GM15510 (cell line): ENCODE measurements around the gene TFCP2L1.

Experiments
- POLR2A ChIP-seq: IDR thresholded peaks from 3 replicates; pipeline ENCODE4 v1.6.1; 2011; ENCODE audit warnings: borderline replicate concordance; ENCODE audit not compliant: insufficient read length; ENCODE audit errors: extremely low read depth

The TFCP2L1 gene

DNA sequence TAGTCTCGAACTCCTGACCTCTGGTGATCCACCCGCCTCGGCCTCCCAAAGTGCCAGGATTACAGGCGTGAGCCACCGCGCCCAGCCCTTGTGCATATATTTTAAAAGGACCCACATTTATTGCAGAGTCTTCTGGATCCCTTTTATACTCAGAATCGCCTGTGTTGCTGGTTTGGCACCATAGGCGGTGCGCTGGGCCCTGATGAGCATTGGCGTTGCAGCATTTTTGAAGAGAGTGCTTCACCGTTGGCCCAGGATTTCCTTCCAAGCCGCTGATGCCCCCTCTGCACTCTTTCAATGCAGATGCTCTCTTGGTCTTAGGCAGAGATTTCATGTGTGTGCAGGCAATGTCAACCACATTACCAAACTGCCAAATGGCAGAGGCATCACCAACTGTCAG is 13.5 kb upstream of the TFCP2L1 start:
- no peak for TF ChIP-seq POLR2A

DNA sequence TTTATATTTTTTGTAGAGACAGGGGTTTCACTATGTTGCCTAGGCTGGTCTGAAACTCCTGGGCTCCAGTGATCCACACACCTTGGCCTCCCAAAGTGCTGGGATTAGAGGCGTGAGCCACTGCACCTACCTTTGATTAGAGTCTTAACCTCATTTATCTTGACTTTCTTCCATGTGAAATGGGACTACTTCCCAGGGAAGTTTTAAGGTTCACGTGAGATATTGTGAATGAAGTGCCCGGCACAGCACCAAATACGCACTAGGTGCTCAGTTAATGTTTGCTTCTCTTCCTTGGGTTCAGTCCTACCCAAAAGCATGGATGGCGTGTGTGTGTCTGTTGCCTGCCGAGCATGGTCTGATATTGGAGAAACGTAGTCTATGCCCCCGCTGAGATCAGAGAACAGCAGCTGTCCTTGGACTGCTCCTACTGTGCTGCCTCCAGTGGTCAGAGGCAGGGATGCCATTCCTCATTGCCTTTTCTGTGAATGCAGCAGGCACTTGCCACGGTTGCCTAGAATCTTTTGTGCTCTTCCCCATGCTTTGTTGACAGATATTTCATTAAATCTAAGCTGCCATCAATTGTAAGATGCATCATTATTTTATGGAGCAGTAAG is 12.3 kb upstream of the TFCP2L1 start:
- no peak for TF ChIP-seq POLR2A

DNA sequence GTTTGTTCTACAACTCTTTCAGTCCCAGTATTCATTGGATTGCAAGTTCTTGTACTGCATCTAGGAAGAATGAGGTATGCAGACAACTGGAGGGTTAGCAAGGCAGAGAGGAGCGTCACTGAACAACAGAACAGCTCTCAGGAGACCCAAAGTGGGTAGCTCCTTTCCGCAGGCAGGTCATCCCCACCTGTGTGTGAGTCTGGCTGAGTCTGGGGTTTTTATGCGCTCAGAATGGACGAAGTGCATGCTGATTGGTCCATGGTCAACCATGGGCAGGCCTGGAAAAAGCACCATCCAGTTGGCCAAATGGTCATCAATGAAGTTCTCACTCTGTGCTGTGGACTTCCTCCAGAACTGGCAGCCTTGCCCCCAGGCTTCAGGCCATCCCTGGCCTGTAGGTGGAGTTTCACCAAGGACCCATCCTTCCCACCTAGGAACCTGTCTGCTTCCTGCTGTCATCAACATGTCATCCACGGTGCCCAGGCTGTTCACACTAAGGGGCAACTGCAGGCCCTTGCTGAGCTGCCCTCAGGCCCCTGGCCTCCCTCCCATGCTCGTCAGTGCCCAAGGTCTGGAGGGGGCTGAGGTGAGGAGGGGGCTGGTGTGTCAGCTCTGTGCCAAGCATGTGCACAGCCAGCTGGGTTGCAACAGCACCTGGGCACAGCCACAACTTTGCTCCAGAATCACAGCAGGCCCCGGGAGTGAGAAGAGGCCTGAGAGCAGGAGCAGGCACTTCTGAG is 11.1 kb upstream of the TFCP2L1 start:
- TF ChIP-seq POLR2A, result no peak

DNA sequence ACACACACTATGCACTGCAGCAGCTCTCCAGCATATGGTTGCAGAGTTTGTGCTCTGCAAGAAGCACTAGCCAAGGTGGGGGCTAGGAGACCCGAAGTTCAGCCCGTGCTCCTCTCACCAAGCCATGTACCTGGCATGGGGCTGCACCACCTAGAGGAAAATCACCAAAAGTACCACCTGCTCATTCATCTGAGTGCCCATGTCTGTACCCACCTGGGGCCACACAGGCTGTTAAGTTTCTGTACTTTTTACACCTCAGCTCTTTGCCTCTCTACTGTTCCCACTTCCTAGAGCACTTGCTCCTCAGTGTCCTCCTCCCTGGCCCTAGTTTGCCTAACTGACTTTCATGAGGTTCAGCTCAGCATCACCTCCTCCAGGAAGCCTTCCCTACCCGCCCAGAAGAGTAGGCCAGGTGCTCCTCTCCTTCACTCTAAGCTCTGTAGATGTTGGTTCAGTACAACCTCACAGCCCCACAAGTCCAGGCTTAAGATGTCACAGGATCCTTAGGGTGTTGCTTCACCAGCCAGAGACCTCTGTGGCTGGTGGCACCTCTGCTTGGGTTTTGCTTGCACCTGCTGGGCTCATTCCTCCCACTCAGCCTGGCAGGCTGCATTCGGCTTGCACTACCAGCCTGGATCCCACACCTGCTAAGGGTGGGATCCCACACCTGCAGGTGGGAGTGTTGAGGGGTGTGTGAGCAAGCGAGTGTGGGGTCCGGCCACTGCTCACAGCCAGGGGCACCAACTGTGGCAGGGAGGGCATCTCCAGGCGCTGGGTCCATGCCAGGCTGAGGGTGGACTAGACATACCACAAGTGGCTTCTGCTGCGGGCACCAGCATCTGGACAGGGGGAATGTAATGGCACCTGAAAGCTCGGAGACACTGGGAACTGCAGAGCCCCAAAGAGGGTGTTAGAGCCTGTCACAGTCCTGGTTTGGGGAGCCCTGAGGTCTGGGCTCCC is 10.2 kb upstream of the TFCP2L1 start:
- no peak for TF ChIP-seq POLR2A

DNA sequence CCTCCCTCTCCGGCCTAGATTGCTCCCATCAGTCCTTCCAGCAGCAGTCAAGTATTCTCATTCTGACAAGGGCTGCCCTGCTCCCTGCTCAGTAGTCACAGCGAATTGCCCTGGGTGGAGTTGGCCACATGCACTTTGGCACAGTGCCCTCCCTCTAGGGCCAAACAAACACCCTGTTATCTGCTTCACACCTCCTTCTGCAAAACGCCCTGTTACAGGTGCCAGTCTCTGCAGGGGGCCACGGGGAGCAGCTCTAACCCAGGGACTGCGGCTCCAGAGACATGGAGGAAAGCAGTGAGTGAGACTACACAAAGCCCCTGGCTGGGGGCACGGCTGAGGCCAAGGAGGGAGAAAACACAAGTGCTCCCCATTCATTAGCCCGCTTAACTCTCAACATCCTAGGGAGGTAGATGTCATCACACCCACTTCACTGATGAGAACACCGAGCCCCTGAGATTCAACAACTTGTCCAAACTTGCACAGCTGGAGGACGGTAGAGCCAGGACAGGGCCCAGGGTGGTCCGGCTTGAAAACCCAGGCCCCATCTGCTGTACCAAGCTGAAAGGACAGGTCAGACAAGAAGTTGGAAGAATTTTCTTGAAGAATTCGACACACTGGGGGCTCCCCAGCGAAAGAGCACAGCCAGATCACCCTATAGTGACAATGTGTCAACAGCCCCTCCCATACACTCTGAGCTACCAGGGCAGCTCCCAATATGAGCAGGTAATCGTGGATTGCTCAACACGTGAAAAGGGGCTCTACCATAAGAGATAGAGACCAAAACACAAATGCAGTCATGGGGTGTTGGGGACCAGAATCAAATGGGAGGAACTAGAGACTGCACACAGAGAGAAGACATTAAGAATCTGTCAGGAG is 8.7 kb upstream of the TFCP2L1 start:
- TF ChIP-seq POLR2A, result no peak

DNA sequence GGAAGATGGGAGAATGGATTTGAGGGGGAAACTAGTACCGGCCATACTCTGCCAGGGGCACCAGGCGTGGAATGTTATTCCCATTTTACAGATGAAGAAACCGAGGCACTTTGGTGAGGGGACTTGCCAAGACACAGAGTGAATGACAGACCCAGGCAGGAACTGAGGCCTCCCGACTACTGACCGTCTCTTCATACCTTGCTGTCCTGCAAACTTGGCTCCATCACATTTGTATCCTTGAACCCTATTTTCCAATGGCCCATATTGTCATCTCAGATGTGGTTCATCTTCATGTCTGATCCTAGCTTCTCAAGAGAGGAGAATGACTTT is 6.2 kb upstream of the TFCP2L1 start:
- TF ChIP-seq POLR2A, result no peak

DNA sequence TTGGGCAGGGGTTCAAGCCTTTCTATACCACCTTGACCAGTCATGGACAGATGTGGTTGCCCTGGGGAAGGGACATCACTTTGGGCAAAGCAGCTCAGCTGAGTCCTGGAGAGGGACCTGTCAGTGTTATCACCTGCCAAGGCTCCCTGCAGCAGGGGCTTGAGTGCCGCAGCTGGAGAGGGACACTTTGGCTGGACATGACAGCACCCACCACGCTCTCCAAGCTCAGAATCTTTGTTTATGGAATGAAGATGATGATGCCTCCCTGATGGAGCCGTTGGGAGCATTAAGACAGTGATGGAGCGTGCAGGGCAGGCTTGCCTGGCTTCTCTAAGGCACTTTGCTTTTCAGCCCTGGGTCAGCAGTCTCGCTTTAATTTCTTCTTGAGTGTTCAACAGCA is 4.3 kb upstream of the TFCP2L1 start:
- no peak for TF ChIP-seq POLR2A

DNA sequence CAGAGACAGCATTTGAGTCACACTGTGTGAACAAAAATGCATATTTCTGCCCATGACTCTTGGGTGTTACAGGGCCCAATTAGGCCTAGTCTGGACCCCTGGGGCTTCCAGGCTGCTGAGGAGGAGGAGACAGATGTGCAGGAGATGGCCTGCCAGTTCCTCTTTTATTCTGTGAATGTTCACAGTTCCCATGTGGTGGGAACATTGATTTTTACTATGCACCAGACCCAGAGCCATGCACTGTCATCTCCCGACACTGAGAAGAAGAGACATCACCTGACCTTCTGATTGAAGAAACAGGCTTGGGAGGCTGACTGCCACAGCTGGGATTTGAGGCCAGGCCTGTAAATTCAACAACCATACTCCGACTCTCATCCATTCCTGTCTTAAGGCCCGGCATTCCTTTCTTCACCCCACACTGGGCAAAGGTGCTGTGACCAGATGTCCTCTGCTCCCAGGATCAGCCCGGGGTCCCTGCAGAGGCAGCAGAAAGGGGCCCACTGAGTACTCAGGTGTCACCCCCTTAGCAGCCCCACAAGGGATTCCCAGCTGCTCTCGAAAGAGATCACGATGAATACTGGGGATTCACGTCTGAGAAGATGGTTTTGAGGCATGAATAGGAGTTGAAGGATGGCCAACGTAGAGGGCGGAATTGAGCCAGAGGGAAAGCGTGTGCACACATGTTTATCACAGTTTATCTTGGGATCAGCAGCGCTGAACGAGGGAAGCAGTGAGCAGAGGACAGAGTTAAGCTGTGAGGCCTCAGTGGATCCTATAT is 3.6 kb upstream of the TFCP2L1 start:
- TF ChIP-seq POLR2A, result no peak

DNA sequence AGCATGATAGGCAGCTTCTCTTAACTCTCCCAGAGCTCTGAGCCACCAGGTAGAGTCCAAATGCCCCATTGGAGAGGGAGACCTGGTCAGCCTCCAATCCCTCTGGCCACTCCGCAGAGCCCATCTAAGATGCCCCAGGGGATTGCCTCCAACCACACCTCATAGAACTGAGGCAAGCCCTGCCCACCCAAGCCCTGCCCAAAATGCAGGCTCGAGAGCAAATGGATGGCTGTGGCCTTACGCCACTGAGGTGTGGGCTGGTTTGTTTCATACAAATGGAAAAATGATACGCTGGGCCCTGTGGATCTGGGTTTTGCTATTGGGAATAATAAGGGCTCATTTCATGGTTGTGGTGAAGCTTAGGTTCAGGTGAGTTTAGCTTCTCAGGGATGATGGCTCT is 3.0 kb upstream of the TFCP2L1 start:
- no peak for TF ChIP-seq POLR2A

DNA sequence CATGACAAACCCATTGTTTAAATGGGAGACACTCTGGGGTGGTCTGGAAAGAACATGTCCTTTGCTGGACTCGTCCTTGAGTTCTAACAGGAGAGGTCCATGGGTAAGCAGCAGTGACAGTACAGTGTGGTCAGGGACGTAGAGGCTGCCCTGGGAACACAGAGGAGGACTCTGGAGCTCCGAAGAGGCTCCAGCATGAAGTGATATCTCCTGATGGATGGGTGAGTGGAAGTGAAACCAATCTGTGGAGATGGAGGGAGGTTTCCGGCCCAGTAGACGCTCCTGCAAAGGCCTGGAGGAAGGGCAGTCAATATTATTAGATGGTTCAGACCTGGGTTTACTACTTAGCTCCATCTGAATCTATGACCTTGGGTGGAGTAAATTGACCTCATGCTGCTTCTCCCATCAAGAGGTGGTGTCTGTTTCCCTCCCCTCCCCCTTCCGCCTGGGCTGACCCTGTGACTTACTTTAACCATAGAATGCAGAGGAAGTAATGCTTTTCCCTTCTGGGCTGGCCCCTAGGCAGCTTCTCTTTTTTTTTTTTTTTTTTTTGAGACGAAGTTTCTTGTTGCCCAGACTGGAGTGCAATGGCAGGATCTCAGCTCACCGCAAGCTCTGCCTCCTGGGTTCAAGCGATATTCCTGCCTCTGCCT is 2.3 kb upstream of the TFCP2L1 start:
- TF ChIP-seq POLR2A, result no peak

DNA sequence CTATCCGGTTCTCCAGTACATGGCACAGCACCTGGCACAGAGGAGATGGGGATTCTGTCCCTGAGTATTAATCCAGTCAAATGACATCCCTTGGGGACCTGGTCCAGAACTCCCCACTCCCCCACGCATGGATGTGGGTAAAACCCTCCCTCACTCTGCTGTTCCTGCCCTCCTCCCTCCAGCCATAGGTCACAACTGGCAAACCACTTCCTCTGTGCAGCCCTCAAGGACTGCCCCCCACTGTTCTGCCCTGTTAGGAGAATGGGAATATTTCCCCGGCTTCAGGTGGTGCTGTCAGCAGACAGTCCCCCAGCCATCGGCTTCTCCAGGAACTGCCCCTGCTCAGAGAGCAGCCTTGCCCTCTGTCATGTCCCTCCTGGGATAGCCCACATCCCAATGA is 1.5 kb upstream of the TFCP2L1 start:
- no peak for TF ChIP-seq POLR2A

DNA sequence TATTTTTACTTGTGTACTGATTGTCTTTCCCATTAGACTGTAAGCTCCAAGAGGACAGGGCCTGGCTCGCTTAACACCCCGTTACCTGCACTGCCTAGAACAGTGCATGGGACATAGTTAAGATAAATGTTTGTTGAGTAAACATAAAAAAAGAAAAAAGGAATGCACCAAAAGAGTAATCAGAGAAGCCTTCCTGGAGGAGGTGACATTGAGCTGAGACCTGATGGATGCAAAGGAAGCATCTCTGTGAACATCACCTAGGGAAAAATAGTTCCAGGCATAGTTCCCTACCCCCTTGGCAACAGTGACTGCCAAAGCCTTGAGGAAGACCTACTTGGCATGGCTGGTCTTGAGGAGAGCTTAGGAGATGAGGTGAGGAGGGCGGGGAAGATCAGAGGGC is 924 bp upstream of the TFCP2L1 start:
- TF ChIP-seq POLR2A, result no peak
